Gastrocnemius medialis (tissue), 4 donors: Measurements from ENCODE around the gene ME3.

Experiments
- CTCF ChIP-seq, 5 experiments: fragments of 450-650 bp in 3 of 5; fragments of 200-600 bp in 2 of 5; sonication (generic) in 2 of 5; IDR thresholded peaks in 4 of 5; conservative IDR thresholded peaks in 1 of 5; 1 replicate in 4 of 5; 2 replicates in 1 of 5; pipeline ENCODE4 v1.5.1; 2016 to 2019; ENCODE audit warnings: antibody characterized with exemption in 5 of 5, mild to moderate bottlenecking in 3 of 5, moderate library complexity in 3 of 5
- POLR2A ChIP-seq, 2 donors: fragments of 450-650 bp; IDR thresholded peaks; one replicate each; pipeline ENCODE4 v1.6.1; 2017; ENCODE audit warnings: antibody characterized with exemption in 2 of 2, mild to moderate bottlenecking in 2 of 2, moderate library complexity in 2 of 2

- TF ChIP-seq POLR2A (IDR thresholded peaks at IDR 0.05) (no peak), CTCF (IDR thresholded peaks at IDR 0.05 in 4 of 5, conservative IDR thresholded peaks at IDR 0.05 in 1 of 5) (no peak)
These were observed 191.0 kb downstream of the ME3 start for GRCh38 chr11:86481399-86481798.
